Left lung (tissue), 10 donors: Measurements from ENCODE around the gene STK25. TPM values are rescaled to one million over a fixed set of nuclear protein-coding genes. Genes with fewer than 3 reads are reported as not detected.

Source experiments
- ATAC-seq: fragments of 200-7000 bp; cut with Tn5 transposase; one replicate; pipeline ENCODE4 v1.9.1; 2020; ENCODE audit warnings: moderate library complexity
- DNase-seq, 4 donors: peaks; one replicate each; pipeline ENCODE4 v3.0.0-alpha.2; 2013 to 2020
- H3K27ac ChIP-seq, 2 donors: fragments of 200-600 bp; sonication (generic) in 1 of 2; one replicate each; pipeline versions ENCODE4 v1.5.0 to v1.8.0; 2020 to 2021
- H3K27me3 ChIP-seq, 2 donors: fragments of 200-600 bp; sonication (generic) in 1 of 2; one replicate each; pipeline versions ENCODE4 v1.5.0 to v1.8.0; 2020 to 2021
- H3K36me3 ChIP-seq, 2 donors: fragments of 200-600 bp; sonication (generic) in 1 of 2; one replicate each; pipeline versions ENCODE4 v1.5.0 to v1.8.0; 2020 to 2021
- H3K4me1 ChIP-seq, 2 donors: fragments of 200-600 bp; one replicate each; pipeline ENCODE4 v1.8.0; 2021
- H3K4me3 ChIP-seq, 2 donors: fragments of 200-600 bp; sonication (generic) in 1 of 2; one replicate each; pipeline versions ENCODE4 v1.5.0 to v1.8.0; 2020 to 2021; ENCODE audit warnings: mild to moderate bottlenecking in 1 of 2
- H3K9me3 ChIP-seq, 2 donors: fragments of 200-600 bp; sonication (generic) in 1 of 2; one replicate each; pipeline versions ENCODE4 v1.5.0 to v1.8.0; 2020 to 2021
- CTCF ChIP-seq, 2 donors: fragments of 200-600 bp; sonication (generic) in 1 of 2; IDR thresholded peaks; one replicate each; pipeline versions ENCODE4 v1.5.0 to v1.8.0; 2021; ENCODE audit warnings: antibody characterized with exemption in 2 of 2
- intact Hi-C, 2 donors: fragments of 100-400 bp; cut with DNase I; formaldehyde crosslinking; loops; one replicate each; pipeline versions ENCODE4 v1.11.2 to v1.14.2; 2022
- polyA plus RNA-seq, 6 donors: library from polyadenylated mRNA; unstranded; fragments of 120-200 nt; gene quantifications; one replicate each; pipeline ENCODE4 v1.2.1, GENCODE V29; 2013; ENCODE audit not compliant: insufficient read length in 6 of 6
- total RNA-seq, 2 donors: library from RNA; stranded (reverse); fragmentation: NEBNext Ultra II Directional; extraction: Animal tissue kit (Norgen Biotek cat#: 25700); gene quantifications; one replicate each; pipeline ENCODE4 v1.2.1, GENCODE V29; 2021
- donor health status: DM: no; HTN: yes; CAD: no.
- donor health status: DM: no; HTN: no; CAD: no.

STK25 gene
- total and polyA plus RNA-seq, 8 donors, result 125 to 237 (median 193) TPM

- Histone ChIP-seq H3K9me3 (no peaks in the 10 kb centered on the region), H3K4me1 (no peaks in the 10 kb centered on the region), H3K4me3 (no peak overlapping the region), H3K36me3 (peaks cover 0 to 4% of the 10 kb centered on the region in 2 donors), H3K27ac (no peak overlapping the region), H3K27me3 (peaks cover 0 to 1% of the 10 kb centered on the region in 2 donors)
- peak in 1 of 4 donors; percentile 39 for DNase-seq
- ATAC-seq, result peak; percentile 73
- intact Hi-C loops, result no loop called here
- TF ChIP-seq CTCF (IDR thresholded peaks at IDR 0.05), result no peak
Measured at GRCh38 chr2:241461693-241462677, 46.4 kb downstream of the STK25 start.

- H3K9me3 ChIP-seq, result no peaks in the 10 kb centered on the region
- intact Hi-C loops, result no loop called here
- H3K4me1 ChIP-seq, result no peaks in the 10 kb centered on the region
Measured at GRCh38 chr2:241460631-241461030, 47.8 kb downstream of the STK25 start.

GRCh38 chr2:241459520-241459919, 48.9 kb downstream of the STK25 start:
- ATAC-seq, result no peak
- TF ChIP-seq CTCF (IDR thresholded peaks at IDR 0.05), result no peak
- intact Hi-C loops, result no loop called here

More at GRCh38 chr2:241460631-241461030, 47.8 kb downstream of the STK25 start:
- no peak for DNase-seq
- peaks cover 0 to 12% of the 10 kb centered on the region in 2 donors for H3K27me3 ChIP-seq
- H3K4me3 ChIP-seq, result no peak overlapping the region
- no peak for ATAC-seq
- no peak for TF ChIP-seq CTCF (IDR thresholded peaks at IDR 0.05)
- no peak overlapping the region for H3K27ac ChIP-seq
- peaks cover 0 to 4% of the 10 kb centered on the region in 2 donors for H3K36me3 ChIP-seq

GRCh38 chr2:241458687-241459086, 49.7 kb downstream of the STK25 start:
- no peak overlapping the region for H3K4me3 ChIP-seq
- no peak for TF ChIP-seq CTCF (IDR thresholded peaks at IDR 0.05)
- ATAC-seq (no peak), DNase-seq (no peak)
- no peaks in the 10 kb centered on the region for H3K9me3 ChIP-seq
- peaks cover 0 to 28% of the 10 kb centered on the region in 2 donors for H3K27me3 ChIP-seq
- no peaks in the 10 kb centered on the region for H3K4me1 ChIP-seq
- intact Hi-C loops, result no loop called here
- H3K36me3 ChIP-seq, result peaks cover 0 to 4% of the 10 kb centered on the region in 2 donors
- no peak overlapping the region for H3K27ac ChIP-seq

More at GRCh38 chr2:241459520-241459919, 48.9 kb downstream of the STK25 start:
- Histone ChIP-seq H3K36me3 (peaks cover 0 to 4% of the 10 kb centered on the region in 2 donors), H3K9me3 (no peaks in the 10 kb centered on the region), H3K4me1 (no peaks in the 10 kb centered on the region), H3K27ac (no peak overlapping the region), H3K27me3 (peaks cover 0 to 20% of the 10 kb centered on the region in 2 donors), H3K4me3 (no peak overlapping the region)
- DNase-seq, result no peak

- no peak for TF ChIP-seq CTCF (IDR thresholded peaks at IDR 0.05)
- H3K4me3 ChIP-seq, result no peak overlapping the region
- H3K4me1 ChIP-seq, result no peaks in the 10 kb centered on the region
- no peaks in the 10 kb centered on the region for H3K9me3 ChIP-seq
- intact Hi-C loops, result no loop called here
- DNase-seq, result no peak
- no peak overlapping the region for H3K27ac ChIP-seq
- no peaks in the 10 kb centered on the region for H3K36me3 ChIP-seq
- no peak for ATAC-seq
- peaks cover 0 to 36% of the 10 kb centered on the region in 2 donors for H3K27me3 ChIP-seq
Measured at GRCh38 chr2:241456546-241456945, 51.8 kb downstream of the STK25 start.
